Hepatocyte (in vitro differentiated cells): ENCODE results near the gene MEIS3.

ENCODE experiments used
- EZH2 ChIP-seq: fragments of 200-600 bp; sonication (generic); IDR thresholded peaks from 2 replicates; pipeline ENCODE4 v1.6.1; 2016; ENCODE audit warnings: antibody characterized with exemption, mild to moderate bottlenecking, borderline replicate concordance
- TF ChIP-seq, protein P1 (sequence below): fragments of 200-600 bp; sonication (generic); IDR thresholded peaks from 2 replicates; pipeline ENCODE4 v1.5.1; 2016; ENCODE audit warnings: antibody characterized with exemption, mild to moderate bottlenecking; ENCODE audit not compliant: poor library complexity

DNA sequence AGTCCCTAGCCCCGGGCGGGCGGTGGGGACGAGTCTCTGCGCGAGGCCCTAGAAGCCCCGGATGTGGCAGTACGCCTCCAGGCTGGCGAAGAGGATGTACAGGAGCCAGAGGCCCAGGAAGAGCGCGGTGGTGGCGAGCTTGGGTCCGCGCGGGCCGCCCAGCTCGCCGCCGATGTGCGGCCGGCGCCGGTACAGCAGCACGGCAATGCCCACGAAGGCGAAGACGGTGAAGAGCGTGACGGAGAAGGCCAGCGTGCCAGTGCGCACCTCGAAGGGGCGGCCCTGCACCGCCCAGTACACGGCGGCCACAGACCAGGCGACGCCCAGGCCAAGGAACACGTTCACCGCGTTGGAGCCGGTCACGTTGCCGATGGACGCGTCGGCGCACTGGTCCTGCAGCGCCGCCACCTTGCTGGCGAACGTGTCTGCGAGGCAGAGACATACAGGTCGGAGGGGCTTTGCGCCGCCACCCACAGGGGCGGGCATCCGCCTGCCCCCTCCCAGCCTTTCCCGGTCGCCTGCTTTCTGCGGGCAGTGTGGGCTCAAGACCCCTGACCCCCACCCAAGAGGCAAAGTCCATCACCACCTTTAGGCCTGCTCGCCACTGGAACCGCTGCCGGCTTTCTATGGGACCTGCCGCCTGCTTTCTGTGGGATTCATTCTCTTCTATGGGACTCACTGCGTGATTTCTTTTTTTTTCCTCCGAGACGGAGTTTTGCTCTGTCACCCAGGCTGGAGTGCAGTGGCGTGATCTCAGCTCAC lies 10.9 kb upstream of the MEIS3 start:
- TF ChIP-seq, protein P1, sequence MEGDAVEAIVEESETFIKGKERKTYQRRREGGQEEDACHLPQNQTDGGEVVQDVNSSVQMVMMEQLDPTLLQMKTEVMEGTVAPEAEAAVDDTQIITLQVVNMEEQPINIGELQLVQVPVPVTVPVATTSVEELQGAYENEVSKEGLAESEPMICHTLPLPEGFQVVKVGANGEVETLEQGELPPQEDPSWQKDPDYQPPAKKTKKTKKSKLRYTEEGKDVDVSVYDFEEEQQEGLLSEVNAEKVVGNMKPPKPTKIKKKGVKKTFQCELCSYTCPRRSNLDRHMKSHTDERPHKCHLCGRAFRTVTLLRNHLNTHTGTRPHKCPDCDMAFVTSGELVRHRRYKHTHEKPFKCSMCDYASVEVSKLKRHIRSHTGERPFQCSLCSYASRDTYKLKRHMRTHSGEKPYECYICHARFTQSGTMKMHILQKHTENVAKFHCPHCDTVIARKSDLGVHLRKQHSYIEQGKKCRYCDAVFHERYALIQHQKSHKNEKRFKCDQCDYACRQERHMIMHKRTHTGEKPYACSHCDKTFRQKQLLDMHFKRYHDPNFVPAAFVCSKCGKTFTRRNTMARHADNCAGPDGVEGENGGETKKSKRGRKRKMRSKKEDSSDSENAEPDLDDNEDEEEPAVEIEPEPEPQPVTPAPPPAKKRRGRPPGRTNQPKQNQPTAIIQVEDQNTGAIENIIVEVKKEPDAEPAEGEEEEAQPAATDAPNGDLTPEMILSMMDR, result no peak
- TF ChIP-seq EZH2, result peak; percentile 53
